GM12891 (cell line): ENCODE measurements around the gene SMC5.

Experiments used
- DNase-seq: peaks from one replicate; pipeline ENCODE4 v3.0.0; 2011; ENCODE audit warnings: low spot score; ENCODE audit not compliant: insufficient read length
- FAIRE-seq: peaks from 2 replicates; lab custom pipeline; 2011; peaks lifted over from hg19 to GRCh38; lab: Jason Lieb, UNC
- PAX5 ChIP-seq: IDR thresholded peaks from 2 replicates; pipeline ENCODE4 v1.6.1; 2011; ENCODE audit warnings: low read length, moderate library complexity, mild to moderate bottlenecking; ENCODE audit not compliant: insufficient read depth, severe bottlenecking
- POLR2A ChIP-seq: IDR thresholded peaks from 2 replicates; pipeline ENCODE4 v1.6.1; 2011; ENCODE audit warnings: low read depth, low read length, control low read depth
- POLR2AphosphoS5 ChIP-seq: IDR thresholded peaks from 2 replicates; pipeline ENCODE4 v1.6.1; 2011; ENCODE audit warnings: low read depth, low read length, control low read depth
- POU2F2 ChIP-seq: IDR thresholded peaks from 2 replicates; pipeline ENCODE4 v1.6.1; 2011; ENCODE audit warnings: low read depth, mild to moderate bottlenecking, control low read depth, low read length, moderate library complexity
- SPI1 ChIP-seq: IDR thresholded peaks from 2 replicates; pipeline ENCODE4 v1.6.1; 2011; ENCODE audit warnings: low read depth, low read length, control low read depth
- TAF1 ChIP-seq: IDR thresholded peaks from 2 replicates; pipeline ENCODE4 v1.6.1; 2011; ENCODE audit warnings: low read depth, low read length, control low read depth

SMC5 gene

DNA sequence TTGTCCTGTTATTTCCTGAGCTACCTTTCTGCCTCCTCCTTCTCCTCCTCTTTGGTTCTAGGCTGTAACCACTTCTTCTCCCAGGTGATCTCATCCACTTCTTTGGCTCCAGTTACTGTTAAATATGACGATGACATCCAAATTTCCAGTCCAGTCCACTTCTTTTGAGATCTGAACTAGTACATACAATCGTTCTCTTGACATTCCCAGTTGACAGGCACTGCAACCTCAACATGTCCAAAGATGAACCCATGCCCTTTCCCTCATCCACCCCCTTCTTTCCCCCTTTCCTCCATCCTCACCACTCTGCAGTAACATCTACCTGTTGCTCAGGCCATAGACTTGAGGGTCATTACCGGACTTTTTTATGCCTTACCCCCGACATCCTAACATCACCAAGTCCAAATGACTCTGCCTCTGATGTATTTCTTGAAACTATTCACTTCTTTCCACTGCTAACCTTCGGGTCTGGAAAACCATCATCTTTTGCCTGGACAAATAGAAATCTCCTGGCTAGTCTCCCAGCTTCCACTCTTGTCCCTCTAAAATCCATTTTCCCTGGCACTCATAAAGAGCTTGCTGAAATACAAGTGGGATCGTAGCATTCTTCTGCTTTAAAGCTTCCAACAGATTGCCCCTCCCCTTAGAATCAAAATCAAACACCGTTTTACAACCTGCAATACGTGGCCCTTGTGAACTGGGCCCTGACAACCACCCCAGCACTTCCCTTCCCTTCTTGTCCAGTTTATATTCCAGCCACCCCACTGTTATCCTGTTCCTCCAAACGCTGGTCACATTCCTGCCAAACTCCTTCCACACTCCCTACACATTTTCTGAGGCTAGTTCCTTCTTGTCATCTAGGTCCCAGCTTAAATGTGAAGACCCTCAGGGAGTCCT, 124.2 kb downstream of the SMC5 start:
- DNase-seq: no peak
- TF ChIP-seq PAX5 (no peak), POLR2AphosphoS5 (no peak), SPI1 (no peak), TAF1 (no peak), POLR2A (no peak), POU2F2 (no peak)
- FAIRE-seq: no peak

DNA sequence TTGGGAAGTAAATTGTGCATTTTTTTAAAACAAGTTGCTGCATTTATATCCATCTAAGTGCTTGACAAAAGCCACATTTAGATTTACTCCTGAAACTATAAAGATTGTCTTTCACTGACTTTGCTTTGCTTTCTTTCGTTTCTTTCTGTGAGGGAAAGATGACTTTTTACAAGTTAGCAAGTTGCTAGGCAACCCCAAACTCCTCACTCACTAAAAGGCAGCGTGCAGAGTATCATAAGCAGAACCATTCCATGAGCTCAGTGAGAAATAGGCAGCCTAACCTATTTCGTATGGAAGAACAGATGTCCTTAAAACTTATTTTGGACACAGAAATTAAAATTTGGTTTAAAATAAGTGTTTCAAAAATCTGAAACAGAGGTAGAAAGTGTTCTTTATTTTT, 126.6 kb downstream of the SMC5 start:
- DNase-seq: no peak
- no peak for FAIRE-seq
- TF ChIP-seq POU2F2: no peak
- TF ChIP-seq SPI1: no peak
- TF ChIP-seq POLR2AphosphoS5: no peak
- no peak for TF ChIP-seq PAX5
- TF ChIP-seq POLR2A: no peak
- TF ChIP-seq TAF1: no peak

DNA sequence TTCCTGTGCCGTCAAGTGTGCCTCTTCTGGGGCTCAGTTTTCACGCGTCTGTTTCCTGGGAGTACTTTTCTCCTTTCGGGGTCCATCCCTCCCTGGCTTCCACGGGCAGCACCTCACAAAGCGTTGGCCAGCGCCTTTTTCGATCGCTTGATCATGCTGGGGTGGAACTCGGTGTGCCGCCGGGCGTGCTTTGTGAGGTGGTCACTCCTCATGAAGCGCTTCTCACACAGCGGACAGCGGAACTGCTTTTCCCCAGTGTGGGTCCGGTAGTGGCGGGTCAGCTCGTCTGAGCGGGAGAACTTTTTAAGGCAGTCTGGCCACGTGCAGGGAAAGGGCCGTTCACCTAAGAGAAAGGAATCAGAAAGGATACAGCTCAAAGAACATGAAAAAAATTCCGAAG, 128.9 kb downstream of the SMC5 start:
- no peak for FAIRE-seq
- no peak for DNase-seq
- TF ChIP-seq SPI1: no peak
- TF ChIP-seq POU2F2: no peak
- no peak for TF ChIP-seq POLR2AphosphoS5

DNA sequence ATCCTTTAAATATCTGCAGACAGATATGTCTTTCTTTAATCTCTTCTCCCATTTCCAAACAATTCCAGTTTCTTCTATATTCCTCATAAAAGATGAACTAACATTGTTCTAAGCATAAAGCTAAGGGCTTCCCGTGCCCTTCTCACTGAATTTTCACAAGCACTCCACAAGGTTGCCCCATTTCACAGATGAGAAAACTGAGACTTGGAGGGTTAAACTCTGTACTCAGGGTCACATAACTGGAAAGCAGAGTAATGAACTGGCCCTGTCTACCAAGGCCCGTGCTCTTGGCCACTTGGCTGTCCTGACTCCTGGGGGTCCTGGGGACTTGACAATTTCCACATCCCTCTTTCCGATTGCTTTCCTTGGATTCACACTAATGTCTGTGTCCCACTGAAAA, 130.4 kb downstream of the SMC5 start:
- FAIRE-seq: no peak
- TF ChIP-seq POLR2A: no peak
- TF ChIP-seq POU2F2: no peak
- TF ChIP-seq SPI1: no peak
- TF ChIP-seq PAX5: no peak
- TF ChIP-seq POLR2AphosphoS5: no peak
- TF ChIP-seq TAF1: no peak
- DNase-seq: no peak

DNA sequence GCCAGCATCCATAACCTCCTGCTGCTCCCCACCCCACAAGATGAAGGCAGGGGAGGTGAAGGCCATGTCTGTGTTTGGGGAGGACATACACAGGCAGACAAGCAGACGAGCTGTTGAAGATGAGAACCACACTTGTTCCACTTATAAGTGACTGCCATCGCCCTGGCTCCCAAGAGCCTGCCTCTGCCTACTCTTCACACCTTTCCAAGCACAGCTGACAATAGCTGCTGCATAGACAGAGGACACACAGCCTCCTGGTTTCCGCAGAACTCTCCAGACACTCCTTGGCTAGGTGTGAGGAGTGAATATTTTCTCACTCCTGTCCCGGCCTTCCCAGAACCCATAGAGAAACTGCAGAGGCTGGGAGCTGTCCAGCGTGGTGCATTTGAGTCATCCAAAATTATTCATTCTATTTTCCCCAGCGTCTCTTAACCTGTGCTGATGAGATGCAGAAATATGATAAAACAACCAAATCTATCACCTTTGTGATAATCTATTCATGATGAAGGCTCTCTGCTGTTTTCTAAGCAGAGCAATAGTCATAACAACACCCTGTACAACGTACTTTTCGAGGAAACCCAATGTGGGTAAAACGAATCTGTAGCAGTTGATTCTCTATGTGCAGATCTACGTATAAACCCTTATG, 131.0 kb downstream of the SMC5 start:
- TF ChIP-seq POLR2AphosphoS5: no peak
- no peak for TF ChIP-seq SPI1
- no peak for TF ChIP-seq POU2F2
- TF ChIP-seq POLR2A: no peak
- no peak for TF ChIP-seq TAF1
- TF ChIP-seq PAX5: no peak
- DNase-seq (no peak), FAIRE-seq (no peak)

DNA sequence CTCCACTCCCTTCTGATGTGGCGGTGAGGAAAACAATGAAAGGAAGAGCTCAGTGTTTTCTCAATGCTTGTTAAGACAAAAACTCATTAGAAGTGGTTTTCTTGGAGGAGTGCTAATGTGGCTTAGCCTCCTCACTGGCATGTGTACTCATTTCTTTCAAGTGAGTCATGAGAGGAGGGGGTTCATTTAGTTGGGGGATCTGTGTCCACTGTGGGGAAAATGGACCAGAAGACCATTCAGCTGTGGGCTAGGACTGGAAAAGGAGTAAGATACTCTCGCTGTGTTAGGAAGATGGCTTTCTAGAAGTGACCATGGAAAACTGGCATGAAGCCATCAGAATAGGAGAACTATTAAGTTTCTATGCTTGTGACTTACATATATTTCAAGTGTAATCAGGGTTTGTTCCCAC, 132.2 kb downstream of the SMC5 start:
- no peak for TF ChIP-seq PAX5
- TF ChIP-seq POLR2AphosphoS5: no peak
- FAIRE-seq: no peak
- DNase-seq: no peak

DNA sequence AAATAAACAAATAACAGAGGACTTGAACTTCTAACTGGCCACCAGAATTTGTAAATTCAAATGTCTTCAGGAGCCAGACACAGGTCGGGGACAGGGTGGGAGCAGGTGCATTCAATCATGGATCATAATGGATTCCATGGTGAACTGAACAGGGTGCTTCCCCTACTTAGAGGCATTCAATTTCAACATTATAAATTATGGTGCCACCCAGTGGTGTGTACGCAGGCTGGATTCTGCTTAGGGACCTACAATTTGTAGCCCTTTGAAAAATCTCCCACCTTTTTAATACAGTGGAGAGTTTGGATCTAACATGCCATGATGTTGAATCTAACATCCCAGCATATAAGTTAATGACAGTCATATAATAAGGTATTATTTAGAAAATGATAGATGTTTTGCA, 133.4 kb downstream of the SMC5 start:
- DNase-seq: no peak
- FAIRE-seq: no peak
- TF ChIP-seq POLR2A (no peak), POU2F2 (no peak), POLR2AphosphoS5 (no peak), SPI1 (no peak), PAX5 (no peak), TAF1 (no peak)

DNA sequence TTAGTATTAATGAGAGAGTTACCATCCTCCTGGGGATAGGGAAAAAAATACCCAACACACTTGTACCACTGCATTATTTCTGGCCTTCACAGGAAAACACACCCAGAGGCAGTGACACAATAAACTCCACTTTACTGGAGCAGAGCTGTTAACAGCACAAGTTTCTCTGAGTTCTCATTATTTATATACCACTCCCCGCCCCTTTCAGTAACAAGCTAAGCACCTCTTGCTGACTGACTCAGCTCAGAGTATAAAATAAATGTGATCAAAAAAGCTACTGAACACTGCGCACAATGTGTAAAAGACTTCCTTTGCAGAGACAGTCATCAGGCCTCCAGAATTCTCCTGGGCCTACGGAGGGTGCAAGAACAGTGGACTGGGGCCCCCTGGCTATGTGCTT, 134.1 kb downstream of the SMC5 start:
- no peak for FAIRE-seq
- TF ChIP-seq POU2F2 (no peak), SPI1 (no peak), PAX5 (no peak), POLR2AphosphoS5 (no peak), TAF1 (no peak), POLR2A (no peak)
- no peak for DNase-seq

DNA sequence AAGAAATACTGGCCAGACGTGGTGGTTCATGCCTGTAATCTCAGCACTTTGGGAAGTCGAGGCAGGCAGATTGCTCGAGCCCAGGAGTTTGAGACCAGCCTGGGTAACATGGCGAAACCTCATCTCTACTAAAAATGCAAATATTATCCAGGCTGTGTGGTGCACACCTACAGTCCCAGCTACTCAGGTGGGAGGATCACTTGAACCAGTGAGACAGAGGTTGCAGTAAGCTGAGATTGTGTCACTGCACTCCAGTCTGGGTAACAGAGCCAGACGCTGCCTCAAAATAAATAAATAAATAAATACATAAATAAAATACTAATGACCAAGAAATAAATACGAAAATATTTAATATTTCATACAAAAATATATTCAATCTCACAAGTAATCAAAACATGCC, 136.9 kb downstream of the SMC5 start:
- FAIRE-seq: no peak
- no peak for TF ChIP-seq SPI1
- no peak for TF ChIP-seq POLR2A
- TF ChIP-seq POLR2AphosphoS5: no peak
- no peak for TF ChIP-seq PAX5
- no peak for TF ChIP-seq TAF1
- TF ChIP-seq POU2F2: no peak
- DNase-seq: no peak
